GM12874 (cell line): ENCODE measurements around the gene CRHR1.

ENCODE experiments used
- TF ChIP-seq, protein P1 (sequence below): IDR thresholded peaks from 2 replicates; pipeline ENCODE4 v1.5.1; 2011; ENCODE audit warnings: low read depth, mild to moderate bottlenecking, control low read depth, low read length, moderate library complexity; ENCODE audit not compliant: insufficient read depth

CRHR1 gene

DNA sequence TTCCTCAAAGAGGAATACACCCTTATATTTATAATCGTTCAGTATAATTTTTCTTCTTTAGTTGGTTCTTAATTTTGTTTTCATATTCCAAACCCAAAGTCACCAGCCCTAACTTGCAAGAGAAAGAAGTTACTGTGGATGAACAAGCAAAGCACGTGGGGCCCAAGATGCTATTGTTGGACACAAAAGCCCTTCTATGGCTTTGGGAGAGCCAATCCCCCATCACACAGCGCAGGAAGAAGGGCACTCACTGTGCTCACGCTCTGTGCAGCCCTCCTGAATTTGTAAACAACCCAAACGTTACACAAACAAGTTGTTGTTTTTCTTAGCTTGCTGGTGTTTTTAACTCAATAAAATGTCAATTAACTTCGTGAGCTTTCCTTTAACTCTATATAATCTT, 83.1 kb downstream of the CRHR1 start:
- TF ChIP-seq, protein P1, sequence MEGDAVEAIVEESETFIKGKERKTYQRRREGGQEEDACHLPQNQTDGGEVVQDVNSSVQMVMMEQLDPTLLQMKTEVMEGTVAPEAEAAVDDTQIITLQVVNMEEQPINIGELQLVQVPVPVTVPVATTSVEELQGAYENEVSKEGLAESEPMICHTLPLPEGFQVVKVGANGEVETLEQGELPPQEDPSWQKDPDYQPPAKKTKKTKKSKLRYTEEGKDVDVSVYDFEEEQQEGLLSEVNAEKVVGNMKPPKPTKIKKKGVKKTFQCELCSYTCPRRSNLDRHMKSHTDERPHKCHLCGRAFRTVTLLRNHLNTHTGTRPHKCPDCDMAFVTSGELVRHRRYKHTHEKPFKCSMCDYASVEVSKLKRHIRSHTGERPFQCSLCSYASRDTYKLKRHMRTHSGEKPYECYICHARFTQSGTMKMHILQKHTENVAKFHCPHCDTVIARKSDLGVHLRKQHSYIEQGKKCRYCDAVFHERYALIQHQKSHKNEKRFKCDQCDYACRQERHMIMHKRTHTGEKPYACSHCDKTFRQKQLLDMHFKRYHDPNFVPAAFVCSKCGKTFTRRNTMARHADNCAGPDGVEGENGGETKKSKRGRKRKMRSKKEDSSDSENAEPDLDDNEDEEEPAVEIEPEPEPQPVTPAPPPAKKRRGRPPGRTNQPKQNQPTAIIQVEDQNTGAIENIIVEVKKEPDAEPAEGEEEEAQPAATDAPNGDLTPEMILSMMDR: no peak

DNA sequence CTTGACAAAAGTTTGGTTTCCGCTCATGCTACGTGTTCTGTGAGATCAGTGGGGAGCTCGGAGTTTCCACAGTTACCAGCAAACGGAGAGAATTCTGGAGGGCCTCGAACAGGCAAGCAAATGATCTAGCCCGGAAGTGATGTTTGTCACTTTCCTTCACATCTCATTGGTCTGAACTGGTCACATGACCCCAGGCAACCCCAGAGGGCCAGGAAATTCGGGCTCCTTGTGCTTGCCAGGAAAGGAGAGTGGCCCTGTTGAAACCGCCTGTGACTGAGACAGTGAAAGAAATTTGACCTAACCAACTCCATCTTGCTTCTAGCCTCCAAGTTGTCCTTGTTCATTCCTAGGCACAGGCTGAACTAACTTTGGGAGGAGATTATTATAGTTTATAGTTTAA, 83.6 kb downstream of the CRHR1 start:
- TF ChIP-seq, protein P1: no peak

DNA sequence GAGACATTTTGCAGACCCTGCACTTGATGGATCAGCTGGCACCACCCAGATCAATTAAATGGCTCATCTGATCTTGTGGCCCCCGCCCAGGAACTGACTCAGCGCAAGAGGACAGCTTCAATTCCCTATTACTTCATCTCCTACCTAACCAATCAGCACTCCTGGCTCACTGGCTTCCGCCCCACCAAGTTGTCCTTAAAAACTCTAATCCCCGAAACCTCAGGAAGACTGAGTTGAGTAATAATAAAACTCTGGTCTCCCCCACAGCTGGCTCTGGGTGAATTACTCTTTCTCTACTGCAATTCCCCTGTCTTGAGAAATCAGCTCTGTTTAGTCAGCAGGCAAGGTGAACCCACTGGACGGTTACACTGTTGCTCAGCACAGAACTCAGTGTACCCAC, 84.2 kb downstream of the CRHR1 start:
- TF ChIP-seq, protein P1: no peak

DNA sequence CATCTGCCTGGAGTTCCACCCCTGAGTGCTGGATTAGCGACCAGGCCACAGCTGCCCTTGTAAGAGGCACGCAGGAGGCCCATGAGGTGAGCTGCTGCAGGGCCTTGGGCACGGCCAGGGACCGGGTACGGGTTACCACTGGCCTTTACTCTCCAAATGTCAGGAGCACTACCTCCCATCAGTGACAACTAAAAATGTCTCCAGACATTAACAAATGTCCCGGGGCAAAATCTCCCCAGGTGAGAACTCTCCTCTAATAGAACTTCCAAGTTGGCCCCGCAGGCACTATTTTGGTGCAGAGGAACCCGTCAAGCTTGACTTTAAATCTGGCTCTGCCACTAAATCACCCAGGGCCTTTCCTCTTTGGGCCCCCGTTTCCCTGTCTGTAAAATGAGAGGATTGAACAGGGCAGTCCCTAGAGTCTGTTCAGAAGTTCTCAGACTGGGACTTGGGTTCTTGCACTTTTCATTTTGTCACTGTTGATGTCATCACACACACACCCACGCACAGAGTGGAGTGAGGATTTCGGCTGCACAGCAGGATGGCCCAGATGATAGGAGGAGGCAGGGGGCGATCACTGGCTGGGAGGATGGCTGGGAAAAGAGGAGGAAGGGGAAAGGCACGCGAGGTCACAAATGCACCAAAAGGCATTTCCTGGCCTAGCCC, 85.7 kb downstream of the CRHR1 start:
- TF ChIP-seq, protein P1: no peak

DNA sequence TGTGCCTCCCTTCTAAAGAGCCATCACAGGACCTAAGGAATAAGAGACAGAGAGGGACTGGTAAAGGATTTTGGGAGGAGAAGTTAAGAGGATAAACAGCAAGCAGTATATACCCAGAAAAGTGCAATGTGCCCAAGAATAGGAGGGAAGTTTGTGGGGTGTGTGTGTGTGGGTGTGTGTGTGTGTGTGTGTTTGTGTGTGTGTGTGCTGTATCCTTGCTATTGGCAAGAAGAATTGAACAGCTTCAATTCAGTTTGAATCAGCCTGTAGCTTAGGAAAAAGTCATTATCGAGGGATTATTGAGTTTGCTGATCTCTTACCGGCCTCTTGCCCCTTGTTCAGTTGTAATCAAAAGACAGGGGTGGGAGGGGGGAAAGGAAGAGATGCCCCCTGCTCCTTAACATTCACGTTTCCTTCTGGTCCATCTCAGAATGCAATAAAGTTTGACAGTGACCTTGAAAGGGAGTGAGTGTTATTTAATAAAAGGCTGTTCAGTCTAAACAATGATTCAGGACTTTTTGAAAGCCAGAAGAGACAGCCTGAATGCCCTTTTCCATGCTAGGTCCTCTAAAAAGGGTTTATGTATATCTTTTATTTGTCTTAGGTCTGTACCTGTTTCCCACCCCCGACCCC, 86.3 kb downstream of the CRHR1 start:
- TF ChIP-seq, protein P1: no peak

DNA sequence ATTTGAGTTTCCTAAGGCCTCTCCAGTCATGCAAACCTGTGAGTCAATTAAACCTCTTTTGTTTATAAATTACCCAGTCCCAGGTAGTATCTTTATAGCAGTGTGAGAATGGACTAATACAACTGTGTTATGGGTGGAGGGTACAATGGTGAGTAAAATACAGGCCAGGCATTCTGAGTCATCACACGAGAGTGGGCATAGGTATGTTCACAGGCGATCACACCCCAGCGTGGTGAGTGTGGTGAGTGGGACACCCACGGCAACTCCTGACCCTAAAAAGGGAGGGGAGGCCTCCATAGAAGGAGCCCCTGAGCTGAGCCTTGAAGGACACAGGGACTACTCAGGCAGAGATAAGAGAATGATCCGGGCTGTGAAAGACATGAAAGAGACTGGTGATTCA, 87.6 kb downstream of the CRHR1 start:
- TF ChIP-seq, protein P1: no peak

DNA sequence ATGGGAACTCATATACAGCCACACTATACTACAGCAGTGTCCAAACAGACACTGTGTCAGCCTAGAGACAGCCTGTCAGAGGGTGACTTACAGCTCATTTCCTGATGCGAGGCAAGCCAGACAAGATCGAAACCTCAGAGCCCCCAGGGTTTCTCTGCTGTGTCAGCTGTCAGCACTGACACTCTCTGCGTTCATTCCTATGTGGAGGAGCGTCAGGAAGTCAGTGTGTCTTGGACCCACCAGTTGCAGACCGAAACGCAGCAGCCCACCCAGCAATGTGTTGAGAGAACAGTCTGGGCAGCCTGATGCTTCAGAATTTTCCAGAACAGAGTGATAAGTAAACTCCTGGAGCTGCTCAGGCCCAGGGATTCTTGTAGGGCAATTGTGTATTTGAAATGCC, 89.6 kb downstream of the CRHR1 start:
- TF ChIP-seq, protein P1: no peak
